NCI-H1694 (cell line): ENCODE data around the gene CREB3L1.
"Not testable (repeated sequence)": the region's sequence is repeated elsewhere in the genome, so short reads cannot be mapped to it uniquely, and the experiment has no call there.

Experiments
- DNase-seq: peaks from one replicate; lab custom pipeline; 2025; lab: John Stamatoyannopoulos, UW

Gene CREB3L1

GRCh38 chr11:46248289-46249102, 29.0 kb upstream of the CREB3L1 start:
- DNase-seq = no peak

- DNase-seq = no peak
Measured at GRCh38 chr11:46249103-46249937, 28.1 kb upstream of the CREB3L1 start.

GRCh38 chr11:46249938-46250744, 27.3 kb upstream of the CREB3L1 start:
- no peak for DNase-seq

GRCh38 chr11:46250745-46251052, 26.8 kb upstream of the CREB3L1 start:
- DNase-seq = no peak

- DNase-seq = no peak
Measured at GRCh38 chr11:46251954-46252353, 25.5 kb upstream of the CREB3L1 start.

- DNase-seq = no peak
Measured at GRCh38 chr11:46252373-46252914, 25.0 kb upstream of the CREB3L1 start.

- no peak for DNase-seq
Measured at GRCh38 chr11:46253258-46254132, 24.0 kb upstream of the CREB3L1 start.

GRCh38 chr11:46254133-46254491, 23.4 kb upstream of the CREB3L1 start:
- DNase-seq = no peak

GRCh38 chr11:46256540-46257001, 20.9 kb upstream of the CREB3L1 start:
- no peak for DNase-seq

GRCh38 chr11:46259347-46259746, 18.1 kb upstream of the CREB3L1 start:
- DNase-seq = not testable (repeated sequence)

- DNase-seq = no peak
Measured at GRCh38 chr11:46259971-46260560, 17.4 kb upstream of the CREB3L1 start.

- DNase-seq = no peak
Measured at GRCh38 chr11:46263120-46263519, 14.3 kb upstream of the CREB3L1 start.

- no peak for DNase-seq
Measured at GRCh38 chr11:46264030-46264429, 13.4 kb upstream of the CREB3L1 start.

- no peak for DNase-seq
Measured at GRCh38 chr11:46264976-46265375, 12.5 kb upstream of the CREB3L1 start.

GRCh38 chr11:46265764-46266163, 11.7 kb upstream of the CREB3L1 start:
- DNase-seq = no peak

- no peak for DNase-seq
Measured at GRCh38 chr11:46267930-46268329, 9.5 kb upstream of the CREB3L1 start.

- no peak for DNase-seq
Measured at GRCh38 chr11:46270684-46271083, 6.8 kb upstream of the CREB3L1 start.

GRCh38 chr11:46271407-46271806, 6.1 kb upstream of the CREB3L1 start:
- DNase-seq = no peak

GRCh38 chr11:46271875-46272815, 5.3 kb upstream of the CREB3L1 start:
- no peak for DNase-seq
